Mesendoderm (in vitro differentiated cells): Measurements from ENCODE around the gene COX6B2.
"Not testable (repeated sequence)": the region's sequence is repeated elsewhere in the genome, so short reads cannot be mapped to it uniquely, and the experiment has no call there.

Experiments used
- DNase-seq: peaks from one replicate; pipeline ENCODE4 v3.0.0; 2013
- H2AK5ac ChIP-seq: 2 replicates; pipeline ENCODE4 v1.6.1; 2013; ENCODE audit warnings: low read length, inconsistent platforms
- H2BK120ac ChIP-seq: 2 replicates; pipeline ENCODE4 v1.6.1; 2013; ENCODE audit warnings: low read depth, mild to moderate bottlenecking, low read length, moderate library complexity, mixed read lengths
- H2BK15ac ChIP-seq: replicated peaks from 2 replicates; pipeline ENCODE4 v1.6.1; 2013; ENCODE audit warnings: low read depth, mild to moderate bottlenecking, moderate library complexity
- H2BK5ac ChIP-seq: 2 replicates; pipeline ENCODE4 v1.6.1; 2013; ENCODE audit warnings: low read length, inconsistent platforms
- H3K18ac ChIP-seq: 2 replicates; pipeline ENCODE4 v1.6.1; 2013; ENCODE audit warnings: mild to moderate bottlenecking, low read length, mixed read lengths
- H3K23ac ChIP-seq: one replicate; pipeline ENCODE4 v1.6.1; 2013; ENCODE audit warnings: low read length
- H3K27ac ChIP-seq: 2 replicates; pipeline ENCODE4 v1.5.1; 2013; ENCODE audit warnings: low read depth, mild to moderate bottlenecking, inconsistent platforms, low read length, moderate library complexity
- H3K27me3 ChIP-seq: 2 replicates; pipeline ENCODE4 v1.6.1; 2013; ENCODE audit warnings: low read length, control low read depth, mild to moderate bottlenecking, inconsistent platforms; ENCODE audit not compliant: insufficient read depth, poor library complexity
- H3K36me3 ChIP-seq: 2 replicates; pipeline ENCODE4 v1.6.1; 2013; ENCODE audit warnings: low read length, inconsistent platforms; ENCODE audit not compliant: control insufficient read depth, insufficient read depth
- H3K4ac ChIP-seq: one replicate; pipeline ENCODE4 v1.6.1; 2013; ENCODE audit warnings: low read depth, mild to moderate bottlenecking, low read length, moderate library complexity
- H3K4me1 ChIP-seq: 2 replicates; pipeline ENCODE4 v1.6.1; 2013; ENCODE audit warnings: low read depth, low read length, inconsistent platforms; ENCODE audit not compliant: control insufficient read depth
- H3K4me2 ChIP-seq: 2 replicates; pipeline ENCODE4 v1.6.1; 2013; ENCODE audit warnings: low read length
- H3K4me3 ChIP-seq: 2 replicates; pipeline ENCODE4 v1.5.1; 2013; ENCODE audit warnings: mild to moderate bottlenecking, low read length
- H3K56ac ChIP-seq: one replicate; pipeline ENCODE4 v1.6.1; 2013; ENCODE audit warnings: low read length
- H3K79me1 ChIP-seq: 2 replicates; pipeline ENCODE4 v1.6.1; 2013; ENCODE audit warnings: low read length, inconsistent platforms
- H3K79me2 ChIP-seq: 2 replicates; pipeline ENCODE4 v1.6.1; 2013; ENCODE audit warnings: mild to moderate bottlenecking, low read length; ENCODE audit not compliant: control insufficient read depth, insufficient read depth
- H3K9ac ChIP-seq: 2 replicates; pipeline ENCODE4 v1.6.1; 2013; ENCODE audit warnings: low read length, inconsistent platforms
- H4K5ac ChIP-seq: one replicate; pipeline ENCODE4 v1.6.1; 2013; ENCODE audit warnings: low read length
- H4K8ac ChIP-seq: one replicate; pipeline ENCODE4 v1.6.1; 2013; ENCODE audit warnings: low read depth, mild to moderate bottlenecking, control low read depth, low read length, moderate library complexity
- WGBS: extraction: QIAGEN DNeasy Blood & Tissue Kit; methylation state at CpG from one replicate; pipeline ENCODE4 v1.1.7; 2013; ENCODE audit warnings: low lambda C conversion rate, missing lambda C conversion rate; ENCODE audit not compliant: insufficient coverage; ENCODE audit errors: extremely low coverage; 5-methylcytosine and 5-hydroxymethylcytosine counted together

Gene COX6B2

GRCh38 chr19:55329791-55330190, 24.7 kb downstream of the COX6B2 start:
- H3K4ac ChIP-seq, H3K27ac ChIP-seq, H2BK15ac ChIP-seq, H3K36me3 ChIP-seq, H3K23ac ChIP-seq, H3K18ac ChIP-seq, H2AK5ac ChIP-seq, H3K4me2 ChIP-seq, H4K8ac ChIP-seq, H2BK5ac ChIP-seq, H3K79me1 ChIP-seq, H3K79me2 ChIP-seq, H3K9ac ChIP-seq, H4K5ac ChIP-seq, H3K56ac ChIP-seq, H2BK120ac ChIP-seq, H3K4me1 ChIP-seq, H3K27me3 ChIP-seq, DNase-seq, H3K4me3 ChIP-seq: not testable (repeated sequence)
- no CpG with 5 or more reads among the region's 6 CpGs for WGBS

- not testable (repeated sequence) for H3K18ac ChIP-seq, H4K5ac ChIP-seq, H3K27ac ChIP-seq, H3K9ac ChIP-seq, H3K4me3 ChIP-seq, H3K4me1 ChIP-seq, H3K27me3 ChIP-seq, H3K56ac ChIP-seq, H4K8ac ChIP-seq, H3K4ac ChIP-seq, H3K36me3 ChIP-seq, DNase-seq, H3K79me1 ChIP-seq, H2AK5ac ChIP-seq, H2BK120ac ChIP-seq, H3K23ac ChIP-seq, H2BK15ac ChIP-seq, H2BK5ac ChIP-seq, H3K4me2 ChIP-seq, H3K79me2 ChIP-seq
- whole genome bisulfite sequencing, result 100% methylated on average over 1 of the region's 4 CpGs
These were observed 25.7 kb downstream of the COX6B2 start for GRCh38 chr19:55328774-55329318.

GRCh38 chr19:55325172-55325571, 29.3 kb downstream of the COX6B2 start, which contains the start of gene TMEM150B:
TMEM150B (minus strand) TSS chr19:55325341; CDS start chr19:55321036, 4,305 bp downstream.
- Histone ChIP-seq H3K4me3 (no peak within 1 kb of the TSS), H3K4me2 (no peak within 1 kb of the TSS), H3K79me2 (no peaks in the 10 kb centered on the region), H4K8ac (no peak within 1 kb of the TSS), H2BK15ac (no peak within 1 kb of the TSS), H3K79me1 (no peaks in the 10 kb centered on the region), H2BK5ac (no peak within 1 kb of the TSS), H3K4ac (no peak within 1 kb of the TSS), H4K5ac (no peak within 1 kb of the TSS), H3K56ac (no peak within 1 kb of the TSS), H3K27me3 (no peaks in the 10 kb centered on the region), H2BK120ac (no peak within 1 kb of the TSS), H3K23ac (no peak within 1 kb of the TSS), H3K36me3 (no peaks in the 10 kb centered on the region), H3K18ac (no peak within 1 kb of the TSS), H3K27ac (no peak within 1 kb of the TSS), H3K9ac (no peak within 1 kb of the TSS), H2AK5ac (no peak within 1 kb of the TSS), H3K4me1 (no peaks in the 10 kb centered on the region)
- no CpG with 5 or more reads among the region's 14 CpGs for WGBS
- no peak for DNase-seq

- H3K23ac ChIP-seq, result no peak overlapping the region
- H4K5ac ChIP-seq, result no peak overlapping the region
- H3K27me3 ChIP-seq, result no peaks in the 10 kb centered on the region
- H3K4ac ChIP-seq, result no peak overlapping the region
- H2BK5ac ChIP-seq, result no peak overlapping the region
- no peak overlapping the region for H3K18ac ChIP-seq
- no peaks in the 10 kb centered on the region for H3K79me1 ChIP-seq
- no peaks in the 10 kb centered on the region for H3K36me3 ChIP-seq
- H2BK120ac ChIP-seq, result no peak overlapping the region
- DNase-seq, result no peak
- H3K4me1 ChIP-seq, result no peaks in the 10 kb centered on the region
- no peak overlapping the region for H2BK15ac ChIP-seq
- no peak overlapping the region for H3K56ac ChIP-seq
- no peaks in the 10 kb centered on the region for H3K79me2 ChIP-seq
- H4K8ac ChIP-seq, result no peak overlapping the region
- H3K27ac ChIP-seq, result no peak overlapping the region
- H2AK5ac ChIP-seq, result no peak overlapping the region
- no CpG with 5 or more reads among the region's 6 CpGs for WGBS
- no peak overlapping the region for H3K4me3 ChIP-seq
- no peak overlapping the region for H3K9ac ChIP-seq
- no peak overlapping the region for H3K4me2 ChIP-seq
These were observed 29.9 kb downstream of the COX6B2 start for GRCh38 chr19:55324662-55325061.

GRCh38 chr19:55322204-55322885, 32.2 kb downstream of the COX6B2 start:
- no peak overlapping the region for H3K23ac ChIP-seq
- no peaks in the 10 kb centered on the region for H3K79me1 ChIP-seq
- H3K36me3 ChIP-seq, result no peaks in the 10 kb centered on the region
- no peaks in the 10 kb centered on the region for H3K27me3 ChIP-seq
- no peak overlapping the region for H3K56ac ChIP-seq
- no peaks in the 10 kb centered on the region for H3K79me2 ChIP-seq
- no peak overlapping the region for H3K4me3 ChIP-seq
- no peak overlapping the region for H3K27ac ChIP-seq
- DNase-seq, result no peak
- H3K4ac ChIP-seq, result no peak overlapping the region
- no peak overlapping the region for H3K4me2 ChIP-seq
- no peak overlapping the region for H2BK5ac ChIP-seq
- no CpG with 5 or more reads among the region's 12 CpGs for WGBS
- H4K8ac ChIP-seq, result no peak overlapping the region
- no peak overlapping the region for H4K5ac ChIP-seq
- H3K9ac ChIP-seq, result no peak overlapping the region
- no peak overlapping the region for H2BK120ac ChIP-seq
- H3K18ac ChIP-seq, result no peak overlapping the region
- H2AK5ac ChIP-seq, result no peak overlapping the region
- H2BK15ac ChIP-seq, result no peak overlapping the region
- H3K4me1 ChIP-seq, result no peaks in the 10 kb centered on the region
